ENCODE results near the gene SMARCE1.

DNA sequence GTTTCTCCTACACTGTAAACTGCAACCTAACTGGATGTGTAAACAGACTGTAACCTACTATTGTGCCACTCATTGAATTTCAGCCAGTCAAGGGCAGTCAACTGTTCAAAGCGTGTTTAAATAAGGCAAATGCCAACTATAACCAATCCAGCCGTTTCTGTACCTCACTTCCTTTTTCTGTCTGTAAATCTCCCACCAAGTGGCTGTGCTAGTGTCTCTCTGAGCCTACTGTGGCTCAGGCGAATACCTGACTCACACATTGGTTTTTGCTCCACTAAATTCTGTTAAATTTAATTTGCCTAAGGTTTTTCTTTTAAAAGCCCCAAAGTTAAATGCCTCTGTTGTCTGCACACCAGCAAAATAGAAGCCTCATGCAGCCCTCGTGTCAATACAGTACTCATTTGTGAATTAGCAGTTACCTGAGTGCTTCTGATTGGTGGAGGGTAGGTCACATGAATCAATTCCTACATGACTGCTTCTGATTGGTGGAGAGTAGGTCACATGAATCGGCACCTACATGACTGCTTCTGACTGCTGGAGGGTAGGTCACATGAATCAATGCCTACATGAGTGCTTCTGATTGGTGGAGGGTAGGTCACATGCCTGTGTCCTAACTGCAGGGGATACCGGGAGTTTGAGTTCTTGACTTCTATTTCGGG lies 51.2 kb downstream of the SMARCE1 start:
- TF ChIP-seq, protein P1, sequence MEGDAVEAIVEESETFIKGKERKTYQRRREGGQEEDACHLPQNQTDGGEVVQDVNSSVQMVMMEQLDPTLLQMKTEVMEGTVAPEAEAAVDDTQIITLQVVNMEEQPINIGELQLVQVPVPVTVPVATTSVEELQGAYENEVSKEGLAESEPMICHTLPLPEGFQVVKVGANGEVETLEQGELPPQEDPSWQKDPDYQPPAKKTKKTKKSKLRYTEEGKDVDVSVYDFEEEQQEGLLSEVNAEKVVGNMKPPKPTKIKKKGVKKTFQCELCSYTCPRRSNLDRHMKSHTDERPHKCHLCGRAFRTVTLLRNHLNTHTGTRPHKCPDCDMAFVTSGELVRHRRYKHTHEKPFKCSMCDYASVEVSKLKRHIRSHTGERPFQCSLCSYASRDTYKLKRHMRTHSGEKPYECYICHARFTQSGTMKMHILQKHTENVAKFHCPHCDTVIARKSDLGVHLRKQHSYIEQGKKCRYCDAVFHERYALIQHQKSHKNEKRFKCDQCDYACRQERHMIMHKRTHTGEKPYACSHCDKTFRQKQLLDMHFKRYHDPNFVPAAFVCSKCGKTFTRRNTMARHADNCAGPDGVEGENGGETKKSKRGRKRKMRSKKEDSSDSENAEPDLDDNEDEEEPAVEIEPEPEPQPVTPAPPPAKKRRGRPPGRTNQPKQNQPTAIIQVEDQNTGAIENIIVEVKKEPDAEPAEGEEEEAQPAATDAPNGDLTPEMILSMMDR (tag by site-specific recombination; IDR thresholded peaks at IDR 0.05), result no peak
- TF ChIP-seq ZNF155 (tag by site-specific recombination; IDR thresholded peaks at IDR 0.05) (no peak), ZNF76 (tag by site-specific recombination; IDR thresholded peaks at IDR 0.05; ENCODE audit: borderline replicate concordance, low read depth) (no peak), ZBTB48 (tag by site-specific recombination; IDR thresholded peaks at IDR 0.05) (no peak), SETDB1 (IDR thresholded peaks at IDR 0.05; ENCODE audit: insufficient read length, low read length) (no peak), ZNF175 (tag by site-specific recombination; IDR thresholded peaks at IDR 0.05) (no peak), YY1 (tag by site-specific recombination; IDR thresholded peaks at IDR 0.05) (no peak)
- TF ChIP-seq, protein P2, sequence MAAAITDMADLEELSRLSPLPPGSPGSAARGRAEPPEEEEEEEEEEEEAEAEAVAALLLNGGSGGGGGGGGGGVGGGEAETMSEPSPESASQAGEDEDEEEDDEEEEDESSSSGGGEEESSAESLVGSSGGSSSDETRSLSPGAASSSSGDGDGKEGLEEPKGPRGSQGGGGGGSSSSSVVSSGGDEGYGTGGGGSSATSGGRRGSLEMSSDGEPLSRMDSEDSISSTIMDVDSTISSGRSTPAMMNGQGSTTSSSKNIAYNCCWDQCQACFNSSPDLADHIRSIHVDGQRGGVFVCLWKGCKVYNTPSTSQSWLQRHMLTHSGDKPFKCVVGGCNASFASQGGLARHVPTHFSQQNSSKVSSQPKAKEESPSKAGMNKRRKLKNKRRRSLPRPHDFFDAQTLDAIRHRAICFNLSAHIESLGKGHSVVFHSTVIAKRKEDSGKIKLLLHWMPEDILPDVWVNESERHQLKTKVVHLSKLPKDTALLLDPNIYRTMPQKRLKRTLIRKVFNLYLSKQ (tag by site-specific recombination; IDR thresholded peaks at IDR 0.05; ENCODE audit: borderline replicate concordance), result no peak
- TF ChIP-seq, protein P3, sequence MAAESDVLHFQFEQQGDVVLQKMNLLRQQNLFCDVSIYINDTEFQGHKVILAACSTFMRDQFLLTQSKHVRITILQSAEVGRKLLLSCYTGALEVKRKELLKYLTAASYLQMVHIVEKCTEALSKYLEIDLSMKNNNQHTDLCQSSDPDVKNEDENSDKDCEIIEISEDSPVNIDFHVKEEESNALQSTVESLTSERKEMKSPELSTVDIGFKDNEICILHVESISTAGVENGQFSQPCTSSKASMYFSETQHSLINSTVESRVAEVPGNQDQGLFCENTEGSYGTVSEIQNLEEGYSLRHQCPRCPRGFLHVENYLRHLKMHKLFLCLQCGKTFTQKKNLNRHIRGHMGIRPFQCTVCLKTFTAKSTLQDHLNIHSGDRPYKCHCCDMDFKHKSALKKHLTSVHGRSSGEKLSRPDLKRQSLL (tag by site-specific recombination; IDR thresholded peaks at IDR 0.05), result no peak
